Vagina (tissue), 2 donors: ENCODE measurements around the gene QRICH1. TPM values are rescaled to one million over a fixed set of nuclear protein-coding genes. Genes with fewer than 3 reads are reported as not detected.

ENCODE experiments used
- DNase-seq, 2 donors: peaks; one replicate each; pipeline ENCODE4 v3.0.0-alpha.2; 2017; ENCODE audit errors: extremely low spot score in 2 of 2
- H3K27ac ChIP-seq: fragments of 200-600 bp; sonication (generic); one replicate; pipeline ENCODE4 v1.5.1; 2019
- H3K27me3 ChIP-seq: fragments of 200-600 bp; sonication (generic); one replicate; pipeline ENCODE4 v1.5.1; 2019
- H3K36me3 ChIP-seq, 2 donors: fragments of 200-600 bp; sonication (generic); one replicate each; pipeline ENCODE4 v1.5.1; 2017 to 2019
- H3K4me1 ChIP-seq: fragments of 200-600 bp; sonication (generic); one replicate; pipeline ENCODE4 v1.5.1; 2019
- H3K4me3 ChIP-seq, 2 donors: fragments of 200-600 bp; sonication (generic); 1 replicate in 1 of 2; 2 replicates in 1 of 2; pipeline ENCODE4 v1.5.1; 2016 to 2019
- H3K9me3 ChIP-seq: fragments of 200-600 bp; sonication (generic); one replicate; pipeline ENCODE4 v1.5.1; 2019
- CTCF ChIP-seq, 3 experiments: fragments of 450-650 bp in 2 of 3; fragments of 200-600 bp in 1 of 3; sonication (generic) in 1 of 3; IDR thresholded peaks; one replicate each; pipeline ENCODE4 v1.5.1; 2017 to 2019; ENCODE audit warnings: antibody characterized with exemption in 3 of 3, mild to moderate bottlenecking in 2 of 3, moderate library complexity in 2 of 3
- POLR2A ChIP-seq, 2 donors: fragments of 450-650 bp; IDR thresholded peaks; one replicate each; pipeline ENCODE4 v1.6.1; 2017; ENCODE audit warnings: antibody characterized with exemption in 2 of 2, mild to moderate bottlenecking in 2 of 2, moderate library complexity in 2 of 2
- POLR2AphosphoS5 ChIP-seq, 2 donors: sonication (generic); formaldehyde crosslinking; IDR thresholded peaks; one replicate each; pipeline ENCODE4 v1.9.0; 2017; ENCODE audit warnings: antibody characterized with exemption in 2 of 2, mild to moderate bottlenecking in 2 of 2, low read depth in 1 of 2; ENCODE audit not compliant: insufficient read depth in 1 of 2
- intact Hi-C: fragments of 100-400 bp; cut with DNase I; formaldehyde crosslinking; loops from one replicate; pipeline ENCODE4 v1.15.1; 2023
- total RNA-seq: library from RNA; depleted of rRNA; stranded (reverse); fragments of >200 nt; gene quantifications from one replicate; pipeline ENCODE4 v1.2.3, GENCODE V29; 2016

Gene QRICH1
- total RNA-seq, 1 donor from 2014 or later: 124 TPM

DNA sequence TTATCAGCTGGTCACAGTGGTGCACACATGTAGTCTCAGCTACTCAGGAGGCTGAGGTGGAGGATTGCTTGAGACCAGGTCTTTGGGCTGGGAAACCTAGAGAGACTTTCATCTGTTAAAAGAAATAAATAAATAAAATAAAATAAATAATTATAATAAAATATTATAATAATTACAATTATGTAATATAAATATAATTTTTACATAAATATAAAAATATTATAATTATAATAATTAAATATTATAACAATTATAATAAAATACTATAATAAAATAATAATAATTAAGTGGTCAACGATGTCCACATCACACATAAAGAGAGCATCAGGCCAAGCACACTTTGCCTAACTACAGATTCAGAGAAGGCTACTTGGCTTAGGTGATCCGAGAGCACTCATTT lies 14.6 kb downstream of the QRICH1 start:
- intact Hi-C loops: no loop called here
- Histone ChIP-seq H3K4me3 (no peak overlapping the region), H3K36me3 (peaks cover 0 to 32% of the 10 kb centered on the region in 2 donors), H3K27ac (no peak overlapping the region), H3K4me1 (peaks cover 13% of the 10 kb centered on the region), H3K27me3 (no peaks in the 10 kb centered on the region), H3K9me3 (no peaks in the 10 kb centered on the region)
- TF ChIP-seq POLR2AphosphoS5 (IDR thresholded peaks at IDR 0.05; ENCODE audit: insufficient read depth in 1 of 2, low read depth in 1 of 2) (no peak), CTCF (IDR thresholded peaks at IDR 0.05) (no peak)
- DNase-seq: no peak

DNA sequence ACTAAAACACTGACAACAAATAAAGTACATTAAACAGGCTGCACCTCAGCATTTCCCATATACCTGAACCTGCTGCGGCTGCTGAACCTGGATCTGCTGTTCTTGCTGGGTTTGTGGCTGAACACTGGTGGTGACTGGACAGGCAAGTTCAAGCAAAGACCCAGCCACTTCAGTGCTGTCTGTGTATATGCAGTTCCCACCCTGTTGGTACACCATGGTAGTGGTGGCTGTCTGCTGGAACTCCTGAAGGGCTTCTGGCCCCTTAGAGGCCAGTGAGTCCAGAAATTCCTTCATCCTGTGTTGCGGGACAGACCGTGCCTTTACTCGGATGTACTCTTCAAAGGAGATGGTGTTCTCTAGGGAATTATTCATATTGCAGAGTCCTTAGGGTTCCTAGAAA lies 17.2 kb downstream of the QRICH1 start:
- H3K27ac ChIP-seq: no peak overlapping the region
- no peaks in the 10 kb centered on the region for H3K9me3 ChIP-seq
- H3K4me3 ChIP-seq: no peak overlapping the region
- H3K27me3 ChIP-seq: no peaks in the 10 kb centered on the region
- peaks cover 7% of the 10 kb centered on the region for H3K4me1 ChIP-seq
- DNase-seq: no peak
- TF ChIP-seq CTCF (IDR thresholded peaks at IDR 0.05): no peak
- no peak for TF ChIP-seq POLR2A (IDR thresholded peaks at IDR 0.05)
- no peak for TF ChIP-seq POLR2AphosphoS5 (IDR thresholded peaks at IDR 0.05; ENCODE audit: insufficient read depth in 1 of 2, low read depth in 1 of 2)
- peaks cover 0 to 58% of the 10 kb centered on the region in 2 donors for H3K36me3 ChIP-seq
- intact Hi-C loops: no loop called here

- H3K36me3 ChIP-seq: peaks cover 0 to 63% of the 10 kb centered on the region in 2 donors
- no peak overlapping the region for H3K4me3 ChIP-seq
- H3K27me3 ChIP-seq: no peaks in the 10 kb centered on the region
- no peak overlapping the region for H3K27ac ChIP-seq
- H3K9me3 ChIP-seq: no peaks in the 10 kb centered on the region
- TF ChIP-seq CTCF (IDR thresholded peaks at IDR 0.05): no peak
- no peak for TF ChIP-seq POLR2A (IDR thresholded peaks at IDR 0.05)
- no peak for TF ChIP-seq POLR2AphosphoS5 (IDR thresholded peaks at IDR 0.05; ENCODE audit: insufficient read depth in 1 of 2, low read depth in 1 of 2)
- intact Hi-C loops: no loop called here
- no peak for DNase-seq
- peaks cover 2% of the 10 kb centered on the region for H3K4me1 ChIP-seq
Measured at GRCh38 chr3:49076116-49076515, 17.8 kb downstream of the QRICH1 start.

- intact Hi-C loops: no loop called here
- Histone ChIP-seq H3K4me1 (no peaks in the 10 kb centered on the region), H3K36me3 (peaks cover 0 to 60% of the 10 kb centered on the region in 2 donors), H3K27me3 (no peaks in the 10 kb centered on the region), H3K27ac (no peak overlapping the region), H3K9me3 (no peaks in the 10 kb centered on the region), H3K4me3 (no peak overlapping the region)
- DNase-seq: no peak
- TF ChIP-seq POLR2AphosphoS5 (IDR thresholded peaks at IDR 0.05; ENCODE audit: insufficient read depth in 1 of 2, low read depth in 1 of 2): no peak
- TF ChIP-seq CTCF (IDR thresholded peaks at IDR 0.05): no peak
- no peak for TF ChIP-seq POLR2A (IDR thresholded peaks at IDR 0.05)
Measured at GRCh38 chr3:49058011-49058410, 35.9 kb downstream of the QRICH1 start.

GRCh38 chr3:49057268-49057667 lies 36.6 kb downstream of the QRICH1 start:
- Histone ChIP-seq H3K9me3 (no peaks in the 10 kb centered on the region), H3K4me1 (no peaks in the 10 kb centered on the region), H3K27me3 (no peaks in the 10 kb centered on the region), H3K27ac (no peak overlapping the region), H3K4me3 (no peak overlapping the region), H3K36me3 (peaks cover 0 to 60% of the 10 kb centered on the region in 2 donors)
- DNase-seq: no peak
- TF ChIP-seq POLR2AphosphoS5 (IDR thresholded peaks at IDR 0.05; ENCODE audit: insufficient read depth in 1 of 2, low read depth in 1 of 2): no peak
- TF ChIP-seq CTCF (IDR thresholded peaks at IDR 0.05): no peak
- no peak for TF ChIP-seq POLR2A (IDR thresholded peaks at IDR 0.05)
- intact Hi-C loops: no loop called here
